ENCODE results near the gene MAP4K1. TPM values are rescaled to one million over a fixed set of nuclear protein-coding genes. Genes with fewer than 3 reads are reported as not detected.
A peak's percentile ranks its signal among the peaks of the same experiment; 100 is the strongest.

MAP4K1 gene
- total RNA-seq, 1 donor from 2014 or later = 10.9 TPM

DNA sequence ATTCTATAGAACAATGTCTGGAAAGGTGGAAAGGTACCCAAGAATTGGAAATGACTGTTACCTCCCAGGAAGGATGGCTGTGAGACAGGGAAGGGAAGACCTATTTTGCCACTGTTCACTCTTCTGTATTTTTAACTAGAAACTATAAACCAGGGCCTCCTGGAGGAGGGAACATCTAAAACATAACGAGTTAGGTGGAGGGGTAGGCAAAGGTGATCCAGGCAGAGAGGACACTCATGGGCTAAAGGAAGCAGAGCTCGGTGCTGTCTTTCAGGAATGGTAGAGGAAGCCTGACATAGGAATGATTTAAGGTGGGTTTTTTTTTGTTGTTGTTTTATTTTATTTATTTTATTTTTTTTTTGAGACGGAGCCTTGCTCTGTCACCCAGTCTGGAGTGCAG is 7.1 kb upstream of the MAP4K1 start:
- Mint-ChIP-seq H3K27me3 (no peaks in the 10 kb centered on the region), H3K4me3 (ENCODE audit: low read depth) (no peak overlapping the region), H3K36me3 (ENCODE audit: insufficient read depth) (peaks cover 24% of the 10 kb centered on the region), H3K4me1 (ENCODE audit: low read depth) (peaks cover 2% of the 10 kb centered on the region), H3K9me3 (ENCODE audit: low read depth) (no peaks in the 10 kb centered on the region), H3K27ac (no peak overlapping the region)
- DNase-seq (ENCODE audit: low spot score, unreplicated experiment) = no peak
- TF ChIP-seq, protein P1, sequence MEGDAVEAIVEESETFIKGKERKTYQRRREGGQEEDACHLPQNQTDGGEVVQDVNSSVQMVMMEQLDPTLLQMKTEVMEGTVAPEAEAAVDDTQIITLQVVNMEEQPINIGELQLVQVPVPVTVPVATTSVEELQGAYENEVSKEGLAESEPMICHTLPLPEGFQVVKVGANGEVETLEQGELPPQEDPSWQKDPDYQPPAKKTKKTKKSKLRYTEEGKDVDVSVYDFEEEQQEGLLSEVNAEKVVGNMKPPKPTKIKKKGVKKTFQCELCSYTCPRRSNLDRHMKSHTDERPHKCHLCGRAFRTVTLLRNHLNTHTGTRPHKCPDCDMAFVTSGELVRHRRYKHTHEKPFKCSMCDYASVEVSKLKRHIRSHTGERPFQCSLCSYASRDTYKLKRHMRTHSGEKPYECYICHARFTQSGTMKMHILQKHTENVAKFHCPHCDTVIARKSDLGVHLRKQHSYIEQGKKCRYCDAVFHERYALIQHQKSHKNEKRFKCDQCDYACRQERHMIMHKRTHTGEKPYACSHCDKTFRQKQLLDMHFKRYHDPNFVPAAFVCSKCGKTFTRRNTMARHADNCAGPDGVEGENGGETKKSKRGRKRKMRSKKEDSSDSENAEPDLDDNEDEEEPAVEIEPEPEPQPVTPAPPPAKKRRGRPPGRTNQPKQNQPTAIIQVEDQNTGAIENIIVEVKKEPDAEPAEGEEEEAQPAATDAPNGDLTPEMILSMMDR (IDR thresholded peaks at IDR 0.05; ENCODE audit: unreplicated experiment) = no peak

DNA sequence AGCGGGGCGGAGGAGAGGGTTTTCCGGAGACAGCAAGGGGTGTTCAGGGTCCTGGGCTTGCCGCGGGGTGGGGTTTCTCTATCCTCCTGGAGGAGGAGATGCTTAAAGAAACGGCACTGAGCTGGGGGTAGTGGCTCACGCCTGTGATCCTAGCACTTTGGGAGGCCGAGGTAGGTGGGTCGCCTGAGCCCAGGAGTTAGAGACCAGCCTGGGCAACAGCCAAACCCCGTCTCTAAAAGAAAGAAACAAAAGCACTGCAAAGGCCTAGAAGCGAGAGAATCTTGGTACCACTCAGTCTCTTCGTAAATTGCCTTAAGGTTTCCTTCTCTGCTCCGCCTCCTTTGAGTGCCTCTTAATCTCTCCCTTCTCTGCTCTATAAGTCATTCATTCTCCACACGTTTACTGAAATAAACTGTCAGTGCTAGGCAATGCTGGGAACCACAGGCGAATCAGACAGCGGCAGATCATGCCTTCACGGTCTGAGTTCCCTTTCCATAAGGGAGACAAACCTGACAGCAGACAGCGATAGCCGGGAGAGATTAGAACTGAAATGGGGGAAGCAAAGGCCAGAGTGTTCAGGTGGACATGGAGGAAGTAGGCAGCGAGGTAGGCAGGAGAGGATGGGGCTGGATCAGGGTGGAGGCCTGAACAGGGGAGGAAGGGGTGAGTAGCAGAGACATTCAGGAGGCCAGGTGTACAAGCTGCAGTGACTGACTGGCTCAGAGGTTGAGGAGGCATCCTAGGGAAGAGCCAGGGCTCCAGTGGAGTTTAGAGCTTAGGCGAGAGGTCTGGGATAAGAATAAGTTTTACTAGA is 1.8 kb upstream of the MAP4K1 start:
- no peaks in the 10 kb centered on the region for H3K9me3 Mint-ChIP-seq (ENCODE audit: low read depth)
- H3K36me3 Mint-ChIP-seq (ENCODE audit: insufficient read depth) = peaks cover 9% of the 10 kb centered on the region
- H3K27me3 Mint-ChIP-seq = no peaks in the 10 kb centered on the region
- peak overlapping the region; percentile 99 for H3K4me3 Mint-ChIP-seq (ENCODE audit: low read depth)
- peak overlapping the region; percentile 96 for H3K27ac Mint-ChIP-seq
- H3K4me1 Mint-ChIP-seq (ENCODE audit: low read depth) = peaks cover 14% of the 10 kb centered on the region
- DNase-seq (ENCODE audit: low spot score, unreplicated experiment) = no peak
- TF ChIP-seq, protein P1 (IDR thresholded peaks at IDR 0.05; ENCODE audit: unreplicated experiment) = no peak

DNA sequence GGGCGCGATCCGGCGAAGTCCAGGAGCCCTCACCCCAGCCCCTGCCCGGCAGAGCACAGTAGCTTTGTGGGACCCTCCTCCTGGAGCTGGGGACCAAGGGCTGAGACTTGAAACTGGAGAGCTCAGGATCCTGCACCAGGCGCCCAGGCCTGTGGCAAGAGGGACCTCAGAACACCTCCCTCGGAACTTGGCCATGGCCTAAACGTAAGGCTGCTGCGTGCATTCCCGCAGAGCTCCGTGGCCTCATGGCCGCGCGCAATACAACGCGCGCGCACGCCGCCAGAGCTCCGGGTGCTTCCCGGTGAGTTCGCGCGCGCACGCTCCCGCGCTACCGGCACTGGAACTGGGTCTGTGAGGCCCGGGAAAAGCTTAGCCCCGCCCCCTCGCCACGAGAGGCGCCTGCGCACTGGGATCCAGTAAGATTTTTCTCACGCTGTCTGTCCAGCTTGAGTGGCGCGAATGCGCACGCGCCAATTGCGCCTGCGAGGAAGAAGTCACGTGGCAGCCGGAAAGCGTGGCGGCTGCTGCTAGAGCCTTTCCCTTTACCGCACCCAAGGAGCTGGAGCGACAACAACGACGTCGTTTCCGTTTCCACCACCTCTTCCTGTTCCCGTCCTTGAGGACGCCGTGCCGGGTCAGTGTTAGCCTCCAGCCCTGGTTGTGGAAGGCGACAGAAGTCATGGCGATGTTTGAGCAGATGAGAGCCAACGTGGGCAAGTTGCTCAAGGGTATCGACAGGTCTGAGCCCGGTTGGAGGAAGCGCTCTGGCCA is 1.0 kb upstream of the MAP4K1 start, which contains the start of gene EIF3K:
Gene EIF3K, plus strand, starts transcription at position 599 of the 771 bp plus-strand sequence. Its CDS starts 81 bp downstream, at position 680.
- Mint-ChIP-seq H3K36me3 (ENCODE audit: insufficient read depth) (peaks cover 7% of the 10 kb centered on the region), H3K4me1 (ENCODE audit: low read depth) (peaks cover 14% of the 10 kb centered on the region), H3K4me3 (ENCODE audit: low read depth) (peak within 1 kb of the TSS; percentile 99), H3K27me3 (no peaks in the 10 kb centered on the region), H3K9me3 (ENCODE audit: low read depth) (no peaks in the 10 kb centered on the region), H3K27ac (peak within 1 kb of the TSS; percentile 96)
- TF ChIP-seq, protein P1 (IDR thresholded peaks at IDR 0.05; ENCODE audit: unreplicated experiment) = no peak
- peak; percentile 100 for DNase-seq (ENCODE audit: low spot score, unreplicated experiment)

DNA sequence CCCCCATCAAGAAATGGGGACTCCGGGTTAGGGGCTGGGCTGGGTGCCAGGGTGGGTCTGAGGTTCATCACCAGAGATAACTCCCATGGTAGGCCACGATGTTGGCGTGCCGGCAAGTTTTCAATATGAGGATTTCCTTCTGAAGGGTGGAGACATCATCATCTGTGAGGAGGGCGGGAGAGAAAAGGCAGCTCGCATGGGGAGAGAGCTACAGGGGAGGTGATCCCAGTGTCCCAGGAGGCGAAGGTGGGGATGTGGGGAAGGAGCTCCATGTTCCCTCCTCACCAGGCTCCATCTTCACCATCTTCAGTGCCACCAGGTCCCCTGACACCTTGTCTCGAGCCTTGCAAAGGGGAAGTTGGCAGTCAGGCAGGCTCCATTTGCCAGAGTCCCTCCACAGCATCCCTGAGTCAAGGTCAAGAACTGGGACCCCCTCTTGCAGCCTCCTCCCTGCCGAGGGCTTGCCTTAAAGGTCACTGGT is 430 bp downstream of the MAP4K1 start:
- H3K27me3 Mint-ChIP-seq = no peaks in the 10 kb centered on the region
- TF ChIP-seq, protein P1 (IDR thresholded peaks at IDR 0.05; ENCODE audit: unreplicated experiment) = no peak
- H3K4me1 Mint-ChIP-seq (ENCODE audit: low read depth) = peaks cover 14% of the 10 kb centered on the region
- H3K4me3 Mint-ChIP-seq (ENCODE audit: low read depth) = peak overlapping the region; percentile 44
- peak overlapping the region; percentile 67 for H3K27ac Mint-ChIP-seq
- peaks cover 7% of the 10 kb centered on the region for H3K36me3 Mint-ChIP-seq (ENCODE audit: insufficient read depth)
- no peaks in the 10 kb centered on the region for H3K9me3 Mint-ChIP-seq (ENCODE audit: low read depth)
- no peak for DNase-seq (ENCODE audit: low spot score, unreplicated experiment)

DNA sequence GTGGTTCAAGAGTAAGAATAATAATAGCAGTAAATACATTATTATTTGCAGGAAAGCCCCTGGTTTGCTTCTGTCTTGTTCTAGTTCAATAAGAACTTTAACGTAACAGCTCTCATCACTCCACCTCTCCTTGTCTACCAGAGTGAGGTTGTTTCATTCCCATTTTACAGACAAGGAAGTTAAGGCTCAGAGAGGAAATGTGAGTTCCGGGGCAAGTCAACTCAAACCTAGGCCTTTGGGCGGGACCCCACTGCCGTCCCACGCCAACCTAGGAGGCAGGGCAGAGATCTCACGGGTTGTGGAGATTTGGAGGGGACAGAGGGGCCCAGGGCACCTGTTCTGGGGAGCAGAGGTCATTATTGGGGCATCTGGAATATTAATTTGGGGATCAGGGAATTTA is 1.5 kb downstream of the MAP4K1 start:
- H3K27ac Mint-ChIP-seq = no peak overlapping the region
- TF ChIP-seq, protein P1 (IDR thresholded peaks at IDR 0.05; ENCODE audit: unreplicated experiment) = no peak
- H3K9me3 Mint-ChIP-seq (ENCODE audit: low read depth) = no peaks in the 10 kb centered on the region
- DNase-seq (ENCODE audit: low spot score, unreplicated experiment) = no peak
- no peak overlapping the region for H3K4me3 Mint-ChIP-seq (ENCODE audit: low read depth)
- no peaks in the 10 kb centered on the region for H3K36me3 Mint-ChIP-seq (ENCODE audit: insufficient read depth)
- peaks cover 14% of the 10 kb centered on the region for H3K4me1 Mint-ChIP-seq (ENCODE audit: low read depth)
- no peaks in the 10 kb centered on the region for H3K27me3 Mint-ChIP-seq
